Measurements from ENCODE around the gene SYT15B. TPM values are rescaled to one million over a fixed set of nuclear protein-coding genes. Genes with fewer than 3 reads are reported as not detected.
A peak's percentile ranks its signal among the peaks of the same experiment; 100 is the strongest.
"Not testable (repeated sequence)": the region's sequence is repeated elsewhere in the genome, so short reads cannot be mapped to it uniquely, and the experiment has no call there.

SYT15B gene
- polyA plus RNA-seq (ENCODE audit: low read depth in 6 of 6) = not detected

DNA sequence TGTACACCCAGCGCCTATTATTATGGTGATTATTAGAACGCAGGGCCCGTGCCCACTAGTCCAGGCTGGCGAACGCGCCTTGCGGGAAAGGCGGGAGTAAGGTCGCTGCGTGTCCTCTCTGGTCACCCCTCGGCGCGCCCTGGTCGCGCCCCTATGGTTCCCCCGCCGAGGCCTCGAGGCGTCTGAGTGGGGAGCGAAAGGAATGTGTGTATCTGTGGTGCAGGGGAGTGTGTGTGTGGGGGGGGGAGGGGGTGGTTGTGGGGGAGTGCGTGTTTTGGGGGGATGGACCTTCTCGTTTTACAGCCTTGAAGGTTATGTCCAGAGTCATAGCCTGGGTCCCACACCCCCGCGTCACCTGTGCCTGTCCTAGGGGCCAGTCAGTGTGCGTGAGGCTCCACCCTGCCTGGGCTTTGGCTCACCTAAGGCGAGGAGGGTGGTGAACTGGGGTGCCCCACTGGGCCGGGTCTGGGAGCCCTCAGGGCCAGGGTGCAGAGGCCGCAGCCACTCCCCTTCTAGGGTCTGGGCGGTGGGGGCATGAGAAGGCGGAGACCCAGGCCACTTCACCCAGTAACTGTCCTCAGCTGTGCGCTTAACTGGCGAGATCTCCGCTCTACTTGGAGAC, at the start of gene SYT15B:
TSS of gene SYT15B (minus strand) at position 39 of the 622 bp plus-strand sequence. CDS start 952 bp downstream, outside the sequence.
- not testable (repeated sequence) for H3K27ac Mint-ChIP-seq; ATAC-seq (ENCODE audit: low read depth in 2 of 2); H3K4me1 Mint-ChIP-seq; H3K9me3 Mint-ChIP-seq; H3K36me3 Mint-ChIP-seq; H3K4me3 Mint-ChIP-seq; DNase-seq; H3K27me3 Mint-ChIP-seq

DNA sequence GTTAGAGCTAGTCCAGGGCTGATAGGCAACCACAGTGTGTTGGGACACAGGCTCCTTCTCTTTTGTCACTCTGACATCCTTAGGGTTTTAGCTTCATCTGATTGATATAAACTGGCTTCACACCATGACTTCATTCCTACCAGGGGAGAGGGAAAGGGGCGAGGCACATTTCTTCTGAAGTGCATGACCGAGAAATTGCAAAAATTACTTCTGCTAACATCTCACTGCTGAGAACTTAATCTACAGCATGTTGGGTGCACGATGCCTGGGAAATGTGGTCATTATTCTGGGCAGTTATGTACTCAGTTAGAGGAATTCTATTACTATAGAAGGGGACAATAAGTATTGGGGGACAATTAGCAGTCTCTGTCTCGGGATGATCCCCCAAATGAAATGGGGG, 16.2 kb upstream of the SYT15B start:
- not testable (repeated sequence) for H3K9me3 Mint-ChIP-seq, H3K4me3 Mint-ChIP-seq, H3K27ac Mint-ChIP-seq

DNA sequence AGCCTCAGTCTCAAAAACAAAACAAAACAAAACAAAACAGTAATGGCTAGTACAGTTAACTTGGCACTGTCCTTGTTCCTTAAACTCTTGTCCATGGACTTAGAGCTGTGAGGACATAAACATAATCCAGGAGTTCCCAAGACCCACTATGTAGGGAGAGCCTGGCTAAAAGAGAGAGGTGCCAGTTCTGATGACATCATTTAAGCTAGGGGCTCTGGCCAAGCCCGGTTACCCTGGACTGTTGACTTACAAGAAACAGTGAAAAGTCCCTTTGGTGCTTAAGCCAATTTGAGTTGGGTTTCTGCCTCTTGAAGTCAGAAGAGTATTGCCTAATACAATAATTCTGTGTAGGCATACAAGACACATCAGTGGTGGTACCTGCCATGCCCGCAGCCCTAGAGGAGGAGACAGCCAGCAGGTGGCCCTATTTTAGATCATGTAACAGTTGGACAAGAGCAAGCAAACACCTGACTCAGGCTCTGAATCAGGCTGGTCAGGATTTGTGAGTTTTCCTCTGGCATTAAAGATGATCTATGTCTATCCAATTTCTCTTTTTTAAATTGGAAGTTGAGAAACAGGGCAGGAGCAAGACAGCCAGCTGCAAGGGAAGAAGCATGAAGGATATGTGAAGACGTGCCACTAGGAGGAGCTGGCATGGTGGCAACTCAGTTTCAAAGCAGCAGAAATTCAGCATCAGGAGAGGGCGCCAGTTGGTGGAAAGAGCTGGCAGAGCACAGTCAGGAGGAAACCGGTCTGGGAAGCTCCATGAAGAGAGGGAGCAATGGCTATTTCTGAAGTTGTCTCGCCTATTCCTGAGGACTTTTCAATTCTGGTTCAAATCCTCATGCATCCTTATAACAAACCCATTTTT, 12.2 kb upstream of the SYT15B start:
- H3K4me3 Mint-ChIP-seq = peak overlapping the region in 1 of 8 donors; percentile 15
- not testable (repeated sequence) for DNase-seq; H3K4me1 Mint-ChIP-seq; H3K36me3 Mint-ChIP-seq; H3K27me3 Mint-ChIP-seq; ATAC-seq (ENCODE audit: low read depth in 2 of 2); H3K27ac Mint-ChIP-seq; H3K9me3 Mint-ChIP-seq

More for the DNA sequence above, 16.2 kb upstream of the SYT15B start:
- not testable (repeated sequence) for H3K27me3 Mint-ChIP-seq; H3K4me1 Mint-ChIP-seq; ATAC-seq (ENCODE audit: low read depth in 2 of 2); H3K36me3 Mint-ChIP-seq; DNase-seq

DNA sequence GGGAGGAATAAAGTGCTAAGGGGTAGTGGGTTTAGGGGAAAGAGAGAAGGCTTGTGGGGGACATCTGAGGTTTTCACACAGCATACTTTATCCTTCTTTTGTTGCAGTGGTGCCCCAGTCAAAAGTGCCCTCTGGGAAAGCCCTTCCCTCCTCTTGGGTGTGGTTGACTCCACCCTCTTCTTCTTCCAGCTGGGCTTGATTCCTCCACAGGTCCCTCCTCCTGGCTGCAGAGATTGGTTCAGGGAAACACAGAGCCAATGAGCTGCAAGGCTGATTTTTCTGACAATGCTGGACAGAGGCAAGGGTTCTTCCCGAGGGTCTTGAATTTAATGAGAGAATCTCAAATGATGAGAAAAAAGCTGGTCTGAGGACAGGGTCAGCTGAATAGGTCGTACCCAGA, 7.4 kb upstream of the SYT15B start:
- not testable (repeated sequence) for H3K27me3 Mint-ChIP-seq; ATAC-seq (ENCODE audit: low read depth in 2 of 2); DNase-seq; H3K4me1 Mint-ChIP-seq; H3K4me3 Mint-ChIP-seq; H3K36me3 Mint-ChIP-seq; H3K9me3 Mint-ChIP-seq; H3K27ac Mint-ChIP-seq

DNA sequence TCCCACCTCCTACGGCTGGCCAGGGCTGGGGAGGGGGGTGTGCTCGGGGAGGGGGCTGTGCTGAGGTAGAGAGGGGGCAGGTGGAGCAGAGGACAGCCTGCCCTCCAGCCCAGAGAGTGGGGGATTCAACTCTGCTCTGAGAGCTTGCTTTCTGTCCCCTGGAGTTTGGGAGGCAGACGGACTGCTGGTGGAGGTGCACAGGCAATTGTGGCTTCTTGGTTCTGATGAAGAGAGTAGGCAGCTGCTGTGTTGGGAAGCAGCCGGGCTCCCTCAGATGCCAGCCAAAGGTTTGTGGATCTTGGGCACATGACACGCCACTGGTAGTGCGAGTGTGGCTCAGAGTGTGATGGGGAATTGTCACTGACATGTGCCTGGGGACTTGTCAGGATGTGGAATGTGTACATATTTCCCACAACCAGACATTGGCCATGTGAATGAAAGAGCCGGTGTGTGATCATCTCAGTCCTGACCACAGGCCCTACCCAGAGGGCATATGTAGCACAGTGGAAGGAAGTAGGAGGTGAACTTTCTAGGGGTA, 5.3 kb upstream of the SYT15B start:
- DNase-seq; H3K27me3 Mint-ChIP-seq; H3K27ac Mint-ChIP-seq; H3K4me3 Mint-ChIP-seq; H3K9me3 Mint-ChIP-seq; ATAC-seq (ENCODE audit: low read depth in 2 of 2); H3K4me1 Mint-ChIP-seq; H3K36me3 Mint-ChIP-seq: not testable (repeated sequence)

DNA sequence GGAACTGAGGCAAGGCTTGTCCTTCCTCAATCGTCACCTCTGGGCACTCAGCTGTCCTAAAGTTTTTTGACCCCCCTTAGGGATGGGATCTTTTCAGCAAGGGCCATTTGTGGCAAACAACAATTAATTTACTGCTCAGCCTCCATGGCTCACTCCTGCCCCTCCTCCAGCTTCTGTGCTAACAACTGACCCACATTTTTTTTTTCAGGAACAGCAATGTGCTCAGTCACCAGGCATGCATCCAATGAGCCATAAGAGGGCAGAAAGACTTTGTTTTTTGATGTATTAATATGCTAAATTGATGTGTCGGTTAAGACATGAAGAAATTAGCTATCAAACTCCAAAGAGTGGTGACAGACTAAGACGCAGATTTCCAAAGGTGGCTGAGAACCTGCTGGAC, 4.7 kb upstream of the SYT15B start:
- not testable (repeated sequence) for H3K36me3 Mint-ChIP-seq; H3K27me3 Mint-ChIP-seq; DNase-seq; H3K4me1 Mint-ChIP-seq; H3K27ac Mint-ChIP-seq; H3K4me3 Mint-ChIP-seq; ATAC-seq (ENCODE audit: low read depth in 2 of 2); H3K9me3 Mint-ChIP-seq

DNA sequence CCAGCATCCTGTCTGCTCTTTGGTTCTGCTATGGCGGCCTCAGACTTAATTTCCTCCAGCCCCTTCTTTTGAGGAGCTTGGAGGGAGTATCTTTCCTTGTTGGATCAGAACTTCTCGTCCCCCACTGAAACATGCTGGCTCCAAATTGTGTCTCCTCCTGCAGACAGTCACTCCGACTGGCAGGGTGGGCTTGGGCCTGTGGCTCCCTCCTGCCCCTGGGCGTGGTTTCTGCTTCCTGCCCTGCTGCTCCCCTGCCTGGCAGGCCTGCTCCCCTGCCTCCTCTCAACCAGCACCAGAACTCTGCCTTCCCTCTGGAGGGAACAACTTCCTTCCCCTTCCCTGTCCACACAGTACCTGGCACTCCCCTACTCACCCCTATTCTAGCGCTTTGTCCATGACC, 3.8 kb upstream of the SYT15B start:
- H3K36me3 Mint-ChIP-seq, H3K27ac Mint-ChIP-seq: not testable (repeated sequence)

DNA sequence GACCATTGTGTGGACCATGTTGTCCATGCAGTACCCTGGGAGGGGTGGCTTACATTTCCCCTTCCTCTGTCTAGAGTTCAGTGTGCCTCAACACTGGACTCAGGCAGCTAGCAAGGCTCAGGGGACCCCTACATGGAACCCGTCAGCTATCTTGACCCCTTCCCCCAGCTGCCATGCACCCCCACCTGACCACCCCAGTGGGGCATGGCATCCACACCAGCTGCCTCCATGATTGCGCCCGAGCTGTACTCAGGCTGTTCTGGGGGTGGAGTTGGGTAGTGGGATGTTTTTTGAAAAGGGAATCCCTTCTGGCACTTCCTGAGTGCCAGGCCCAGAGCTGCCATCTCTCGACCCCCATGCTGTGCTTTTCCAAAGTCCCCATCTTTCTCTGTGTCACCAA, 1.8 kb upstream of the SYT15B start:
- H3K36me3 Mint-ChIP-seq; H3K4me3 Mint-ChIP-seq; ATAC-seq (ENCODE audit: low read depth in 2 of 2); H3K9me3 Mint-ChIP-seq; DNase-seq; H3K27me3 Mint-ChIP-seq; H3K4me1 Mint-ChIP-seq; H3K27ac Mint-ChIP-seq: not testable (repeated sequence)

More for the DNA sequence above, 3.8 kb upstream of the SYT15B start:
- DNase-seq; H3K4me1 Mint-ChIP-seq; H3K9me3 Mint-ChIP-seq; H3K27me3 Mint-ChIP-seq; H3K4me3 Mint-ChIP-seq; ATAC-seq (ENCODE audit: low read depth in 2 of 2): not testable (repeated sequence)

DNA sequence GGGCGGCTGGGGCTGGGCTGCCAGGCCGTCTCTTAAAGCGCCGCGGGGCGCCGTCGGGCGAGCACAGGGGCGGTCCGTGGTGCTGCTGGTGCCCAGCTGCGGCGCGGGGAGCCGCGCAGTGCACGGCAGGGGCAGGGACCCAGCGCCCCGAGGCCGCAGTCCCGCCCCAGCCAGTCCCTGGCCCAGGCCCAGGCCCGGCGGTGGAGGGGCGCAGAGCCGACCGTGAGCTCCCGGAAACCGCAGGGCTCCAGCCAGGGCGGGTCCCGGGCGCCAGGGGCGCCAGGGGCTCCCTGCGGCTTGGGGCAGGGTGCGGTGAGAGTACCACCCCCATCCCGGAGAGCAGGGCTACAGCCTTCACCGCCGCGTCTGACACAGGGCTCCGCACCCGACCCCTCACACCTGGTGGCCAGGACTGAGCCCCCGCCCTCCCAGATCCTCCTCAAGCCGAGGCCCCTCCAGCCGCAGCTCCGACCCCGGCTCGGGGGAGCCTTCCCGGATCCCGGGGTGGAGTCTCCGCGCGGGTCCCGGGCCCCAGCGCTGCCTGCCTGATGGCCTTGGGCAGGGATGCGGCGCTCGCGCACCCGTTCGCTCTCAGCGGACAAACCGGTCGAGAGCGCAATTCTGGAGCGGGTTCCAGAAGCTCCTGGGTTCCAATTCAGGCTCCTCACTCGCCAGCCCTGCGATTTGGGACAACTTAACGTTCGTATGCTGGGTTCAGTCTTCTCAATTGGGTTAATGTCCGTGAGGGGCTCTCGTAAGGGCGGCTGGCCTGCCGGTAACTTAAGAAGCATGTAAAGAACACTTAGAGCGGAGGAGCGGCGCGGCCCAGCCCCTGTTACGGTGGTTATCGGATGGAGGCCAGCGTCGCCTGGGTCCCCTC, 478 bp downstream of the SYT15B start:
- H3K27me3 Mint-ChIP-seq; H3K9me3 Mint-ChIP-seq; DNase-seq; H3K36me3 Mint-ChIP-seq; H3K27ac Mint-ChIP-seq; H3K4me1 Mint-ChIP-seq; ATAC-seq (ENCODE audit: low read depth in 2 of 2); H3K4me3 Mint-ChIP-seq: not testable (repeated sequence)

DNA sequence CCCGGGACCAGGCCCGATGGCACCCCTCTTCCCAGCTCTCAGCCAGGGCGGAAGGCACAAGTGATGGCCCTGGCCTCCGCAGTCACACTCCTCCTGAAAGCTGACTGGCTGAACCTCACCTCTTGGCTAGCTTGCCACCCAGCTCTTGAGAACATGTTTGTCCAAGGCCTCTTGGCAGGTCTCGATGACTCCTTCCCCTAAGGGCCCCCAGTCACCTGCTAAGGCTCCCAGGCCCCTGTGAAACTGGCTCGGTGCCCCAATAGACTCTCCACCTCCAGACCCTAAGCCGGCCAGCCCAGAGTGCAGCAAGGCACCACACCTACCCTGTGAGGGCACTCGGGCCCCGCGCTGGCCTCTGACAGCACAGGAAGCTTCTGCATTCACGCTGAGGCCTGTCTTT, 4.5 kb downstream of the SYT15B start:
- DNase-seq; H3K9me3 Mint-ChIP-seq; ATAC-seq (ENCODE audit: low read depth in 2 of 2); H3K4me1 Mint-ChIP-seq; H3K27ac Mint-ChIP-seq; H3K27me3 Mint-ChIP-seq; H3K36me3 Mint-ChIP-seq; H3K4me3 Mint-ChIP-seq: not testable (repeated sequence)

DNA sequence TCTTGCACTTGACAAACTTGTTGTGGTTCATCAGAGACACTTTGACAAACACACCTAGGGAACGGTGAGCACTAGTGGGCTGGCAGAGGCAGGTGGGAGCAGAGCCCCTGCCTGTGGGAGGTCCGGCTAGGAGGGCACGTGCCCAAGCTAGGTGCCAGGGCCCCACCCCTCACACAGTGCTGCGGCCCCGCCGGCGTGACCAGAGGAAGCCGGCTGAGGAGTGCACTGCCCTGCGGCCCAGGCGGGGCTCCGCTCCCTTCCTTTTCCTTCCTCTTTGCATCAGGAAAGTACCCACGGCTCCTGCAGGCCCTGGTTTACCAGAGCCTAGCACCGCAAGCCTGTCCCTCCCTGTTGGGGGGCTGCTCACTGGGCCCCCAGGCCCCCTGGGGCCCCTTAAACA, 7.2 kb downstream of the SYT15B start:
- H3K27me3 Mint-ChIP-seq; ATAC-seq (ENCODE audit: low read depth in 2 of 2); H3K4me1 Mint-ChIP-seq; H3K4me3 Mint-ChIP-seq; H3K36me3 Mint-ChIP-seq; H3K27ac Mint-ChIP-seq; H3K9me3 Mint-ChIP-seq; DNase-seq: not testable (repeated sequence)

DNA sequence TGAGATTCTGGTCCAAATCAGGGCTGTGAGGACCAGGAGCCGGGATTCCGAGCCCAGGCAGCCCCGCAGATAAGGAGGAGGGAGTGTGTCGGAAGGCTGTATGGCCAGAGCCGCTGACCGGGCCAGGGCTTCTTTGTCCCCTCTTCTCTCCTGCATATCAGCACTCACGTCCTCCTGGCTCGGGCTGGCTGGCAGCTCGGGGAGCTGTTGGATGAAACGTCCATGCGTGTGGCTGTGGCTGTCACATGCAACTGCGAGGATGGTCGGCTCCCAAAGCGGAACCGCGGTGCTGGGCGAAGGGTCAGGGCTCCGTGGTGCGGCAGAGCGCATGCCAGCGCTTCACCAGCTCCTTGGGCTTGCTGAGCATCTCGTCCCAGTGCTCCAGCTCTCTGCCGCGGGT, 9.5 kb downstream of the SYT15B start:
- not testable (repeated sequence) for H3K4me1 Mint-ChIP-seq; H3K36me3 Mint-ChIP-seq; DNase-seq; H3K27ac Mint-ChIP-seq; H3K9me3 Mint-ChIP-seq; ATAC-seq (ENCODE audit: low read depth in 2 of 2); H3K27me3 Mint-ChIP-seq; H3K4me3 Mint-ChIP-seq

DNA sequence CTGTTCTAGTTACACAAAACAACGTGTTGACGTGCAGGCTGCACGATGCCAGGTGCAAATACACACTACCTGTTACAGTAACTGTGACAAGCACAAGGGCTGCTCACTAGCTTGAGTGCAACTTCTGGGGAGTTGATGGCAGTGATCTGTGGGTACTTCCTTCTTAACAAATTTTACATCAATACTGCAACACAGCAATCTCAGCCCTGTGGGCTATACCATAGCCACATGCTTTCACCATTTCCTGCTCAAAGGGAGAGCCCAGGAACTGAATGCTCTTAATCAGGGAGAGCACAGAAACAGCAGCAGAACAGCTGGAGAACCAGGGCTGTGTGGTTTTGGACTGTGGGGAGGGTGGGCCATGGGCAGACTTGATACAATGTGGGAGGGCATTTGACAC, 10.2 kb downstream of the SYT15B start:
- DNase-seq; ATAC-seq (ENCODE audit: low read depth in 2 of 2); H3K36me3 Mint-ChIP-seq; H3K27me3 Mint-ChIP-seq; H3K27ac Mint-ChIP-seq; H3K9me3 Mint-ChIP-seq; H3K4me3 Mint-ChIP-seq; H3K4me1 Mint-ChIP-seq: not testable (repeated sequence)

All from naive B cell (primary cell).